Panc1 (cell line): ENCODE measurements around the gene FOXO6. TPM values are rescaled to one million over a fixed set of nuclear protein-coding genes. Genes with fewer than 3 reads are reported as not detected.

Experiments used
- ATAC-seq: fragments of 200-7000 bp; cut with Tn5 transposase; 2 replicates; pipeline ENCODE4 v1.9.1; 2020; ENCODE audit warnings: mild to moderate bottlenecking, moderate library complexity
- BruUV-seq: library from RNA; stranded (reverse); fragments of 400-500 nt; replicated peaks from 2 replicates; lab custom pipeline; 2021; lab: Mats Ljungman, UMichigan
- CTCF ChIA-PET: fragments of 300-600 bp; sonication (Branson Sonifier 250); formaldehyde crosslinking; loops from one replicate; lab custom pipeline; 2022; ENCODE audit warnings: antibody characterized with exemption; lab: Charles Lee
- POLR2A ChIA-PET: fragments of 300-600 bp; sonication (Branson Sonifier 250); formaldehyde crosslinking; loops from one replicate; lab custom pipeline; 2022; ENCODE audit warnings: antibody characterized with exemption; lab: Charles Lee
- DNase-seq: peaks from one replicate; pipeline ENCODE4 v3.0.0-alpha.2; 2010; ENCODE audit warnings: low read depth, low spot score
- H3K27ac ChIP-seq: 2 replicates; pipeline ENCODE4 v1.5.1; 2011; ENCODE audit warnings: mild to moderate bottlenecking, low read length, inconsistent platforms
- H3K27me3 ChIP-seq: fragments of 200-500 bp; sonication (Bioruptor generic); 2 replicates; pipeline ENCODE4 v1.6.0; 2014; ENCODE audit warnings: low read length, inconsistent platforms; ENCODE audit not compliant: control insufficient read depth, insufficient read depth
- H3K36me3 ChIP-seq: fragments of 200-500 bp; sonication (Bioruptor generic); 2 replicates; pipeline ENCODE4 v1.5.1; 2014; ENCODE audit warnings: inconsistent platforms, mild to moderate bottlenecking, low read length, moderate library complexity; ENCODE audit not compliant: control insufficient read depth, insufficient read depth
- H3K4me1 ChIP-seq: 2 replicates; pipeline ENCODE4 v1.5.1; 2011; ENCODE audit warnings: inconsistent platforms, mild to moderate bottlenecking, low read length, moderate library complexity; ENCODE audit not compliant: control insufficient read depth, insufficient read depth
- H3K4me3 ChIP-seq, 2 experiments: 2 replicates each; pipeline ENCODE4 v1.5.1; 2011 to 2012; ENCODE audit warnings: low read depth in 2 of 2, low read length in 2 of 2, mild to moderate bottlenecking in 2 of 2, inconsistent platforms in 1 of 2, moderate library complexity in 1 of 2
- H3K9me3 ChIP-seq: fragments of 200-500 bp; sonication (Bioruptor generic); 2 replicates; pipeline ENCODE4 v1.5.1; 2014; ENCODE audit warnings: low read depth, mild to moderate bottlenecking, inconsistent platforms, low read length, moderate library complexity; ENCODE audit not compliant: control insufficient read depth, insufficient read depth
- POLR2AphosphoS5 ChIP-seq: IDR thresholded peaks from 2 replicates; pipeline ENCODE4 v1.6.1; 2012; ENCODE audit warnings: mild to moderate bottlenecking, low read depth, low read length, moderate library complexity
- REST ChIP-seq, 2 experiments: IDR thresholded peaks; 2 replicates each; pipeline ENCODE4 v1.6.1; 2011 to 2012; ENCODE audit warnings: low read depth in 2 of 2, control low read depth in 1 of 2, low read length in 1 of 2, mild to moderate bottlenecking in 1 of 2, moderate library complexity in 1 of 2; ENCODE audit not compliant: insufficient read depth in 1 of 2
- SIN3A ChIP-seq: IDR thresholded peaks from 2 replicates; pipeline ENCODE4 v1.6.1; 2012; ENCODE audit warnings: low read depth, mild to moderate bottlenecking, low read length, moderate library complexity, borderline replicate concordance; ENCODE audit not compliant: insufficient read depth
- TCF7L2 ChIP-seq: IDR thresholded peaks from 2 replicates; pipeline ENCODE4 v1.6.1; 2011; ENCODE audit warnings: mild to moderate bottlenecking, low read depth, low read length, inconsistent platforms
- in situ Hi-C: cut with HindIII; loops from 2 replicates; pipeline ENCODE4 v1.10.0; 2016; ENCODE audit warnings: low sequenced_read_pairs, low pct_unique_long_range_greater_than_20kb
- intact Hi-C: fragments of 100-400 bp; cut with micrococcal nuclease; formaldehyde crosslinking; loops from one replicate; pipeline ENCODE4 v1.10.0; 2022; ENCODE audit not compliant: unreplicated experiment
- total RNA-seq: library from RNA; stranded (reverse); gene quantifications from one replicate; pipeline ENCODE4 v1.2.1, GENCODE V29; 2021; ENCODE audit not compliant: unreplicated experiment
- TF ChIP-seq, protein P1 (sequence below): fragments of 450-650 bp; IDR thresholded peaks from 2 replicates; pipeline ENCODE4 v1.5.1; 2017; ENCODE audit warnings: mild to moderate bottlenecking

FOXO6 gene
- total RNA-seq, 1 experiment from 2014 or later: 2.5 TPM

DNA sequence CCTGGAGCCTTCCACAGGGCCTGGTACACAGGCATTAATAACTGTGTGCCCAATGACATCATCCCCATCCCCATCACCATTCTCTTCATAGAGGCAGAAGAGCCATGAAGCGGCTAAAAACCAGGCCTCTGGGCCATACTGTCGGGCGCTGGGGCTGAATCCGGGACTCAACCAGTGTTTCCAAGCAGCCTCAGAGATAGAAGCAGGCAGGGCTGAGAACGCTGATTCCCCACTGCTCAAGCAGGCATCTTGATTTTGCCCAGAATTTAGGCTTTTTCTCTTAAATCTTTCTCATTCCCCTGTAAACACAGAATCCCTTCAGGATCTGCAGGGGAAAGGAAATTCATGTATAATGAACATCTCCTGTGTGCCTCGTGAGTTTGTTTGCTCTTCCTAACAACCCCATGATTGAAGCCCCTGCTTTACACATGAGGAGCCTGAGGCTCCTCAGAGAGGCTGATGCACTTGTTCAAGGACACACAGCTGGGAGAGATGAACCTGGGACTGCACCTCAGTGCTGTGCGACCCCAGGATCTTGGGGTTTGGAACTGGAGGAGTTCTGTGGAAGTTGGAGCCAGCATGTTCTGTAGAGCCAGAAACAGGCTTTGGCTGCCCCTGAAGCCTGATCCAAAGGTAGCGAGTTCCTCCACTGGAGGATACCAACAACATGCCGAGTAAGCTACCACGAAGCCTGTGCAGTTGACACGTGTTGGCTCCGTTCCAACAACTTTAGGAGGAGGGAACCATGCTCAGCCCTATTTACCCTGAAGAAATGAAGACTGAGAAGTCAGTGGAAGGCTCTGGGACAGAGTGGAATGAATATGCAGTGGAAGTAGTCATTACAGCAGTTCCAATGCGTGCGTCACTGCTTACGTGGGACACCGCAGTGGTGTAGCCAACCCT, 67.8 kb downstream of the FOXO6 start:
- in situ Hi-C loops: no loop called here
- H3K4me1 ChIP-seq: peaks cover 18% of the 10 kb centered on the region
- H3K36me3 ChIP-seq: no peaks in the 10 kb centered on the region
- no peaks in the 10 kb centered on the region for H3K9me3 ChIP-seq
- H3K27me3 ChIP-seq: no peaks in the 10 kb centered on the region
- no peak for TF ChIP-seq POLR2AphosphoS5
- no peak for TF ChIP-seq TCF7L2
- TF ChIP-seq SIN3A: no peak
- TF ChIP-seq, protein P1, sequence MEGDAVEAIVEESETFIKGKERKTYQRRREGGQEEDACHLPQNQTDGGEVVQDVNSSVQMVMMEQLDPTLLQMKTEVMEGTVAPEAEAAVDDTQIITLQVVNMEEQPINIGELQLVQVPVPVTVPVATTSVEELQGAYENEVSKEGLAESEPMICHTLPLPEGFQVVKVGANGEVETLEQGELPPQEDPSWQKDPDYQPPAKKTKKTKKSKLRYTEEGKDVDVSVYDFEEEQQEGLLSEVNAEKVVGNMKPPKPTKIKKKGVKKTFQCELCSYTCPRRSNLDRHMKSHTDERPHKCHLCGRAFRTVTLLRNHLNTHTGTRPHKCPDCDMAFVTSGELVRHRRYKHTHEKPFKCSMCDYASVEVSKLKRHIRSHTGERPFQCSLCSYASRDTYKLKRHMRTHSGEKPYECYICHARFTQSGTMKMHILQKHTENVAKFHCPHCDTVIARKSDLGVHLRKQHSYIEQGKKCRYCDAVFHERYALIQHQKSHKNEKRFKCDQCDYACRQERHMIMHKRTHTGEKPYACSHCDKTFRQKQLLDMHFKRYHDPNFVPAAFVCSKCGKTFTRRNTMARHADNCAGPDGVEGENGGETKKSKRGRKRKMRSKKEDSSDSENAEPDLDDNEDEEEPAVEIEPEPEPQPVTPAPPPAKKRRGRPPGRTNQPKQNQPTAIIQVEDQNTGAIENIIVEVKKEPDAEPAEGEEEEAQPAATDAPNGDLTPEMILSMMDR: no peak
- TF ChIP-seq REST (IDR thresholded peaks at IDR 0.05; ENCODE audit: insufficient read depth in 1 of 2, low read depth in 2 of 2, low read length in 1 of 2): no peak
- H3K4me3 ChIP-seq: no peak overlapping the region
- H3K27ac ChIP-seq: no peak overlapping the region
- DNase-seq: no peak
- ATAC-seq: no peak
- intact Hi-C loops: no loop called here
- ChIA-PET CTCF (no interaction called here), POLR2A (no interaction called here)
- no TSS peak for BruUV-seq

DNA sequence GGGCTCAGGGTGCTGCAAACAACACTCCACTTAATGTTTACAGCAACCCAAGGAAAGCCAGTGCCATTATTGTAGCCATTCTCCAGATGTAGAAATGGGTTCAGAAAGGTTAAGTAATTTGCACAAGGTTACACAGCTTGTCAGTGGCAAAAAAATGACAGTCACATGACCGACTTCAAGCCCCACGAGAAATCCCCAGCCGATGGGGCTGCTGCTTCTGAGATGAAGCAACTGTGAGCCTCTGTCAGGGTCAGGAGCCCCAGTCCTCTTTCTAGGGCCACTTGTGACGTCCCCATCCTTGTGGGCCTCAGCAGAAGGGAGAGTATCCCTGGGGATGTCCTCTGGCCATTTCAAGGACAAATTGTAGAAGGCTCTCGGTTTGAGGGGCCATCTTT, 68.4 kb downstream of the FOXO6 start:
- no peak for ATAC-seq
- H3K4me3 ChIP-seq: no peak overlapping the region
- CTCF ChIA-PET: no interaction called here
- no peak for DNase-seq
- POLR2A ChIA-PET: no interaction called here
- H3K27ac ChIP-seq: no peak overlapping the region
- H3K4me1 ChIP-seq: peaks cover 18% of the 10 kb centered on the region
- in situ Hi-C loops: no loop called here
- no peaks in the 10 kb centered on the region for H3K27me3 ChIP-seq
- BruUV-seq: no TSS peak
- no peaks in the 10 kb centered on the region for H3K36me3 ChIP-seq
- TF ChIP-seq SIN3A: no peak
- no peak for TF ChIP-seq REST (IDR thresholded peaks at IDR 0.05; ENCODE audit: insufficient read depth in 1 of 2, low read depth in 2 of 2, low read length in 1 of 2)
- TF ChIP-seq, protein P1: no peak
- no peak for TF ChIP-seq TCF7L2
- TF ChIP-seq POLR2AphosphoS5: no peak
- intact Hi-C loops: loop anchor here (5.0 kb wide), 2 partner anchors 107 to 147 kb away; no protein-coding TSS in a partner anchor
- H3K9me3 ChIP-seq: no peaks in the 10 kb centered on the region
